Nephron progenitor cell (in vitro differentiated cells): Measurements from ENCODE around the gene EXOC1.

Experiments
- DNase-seq: peaks from one replicate; pipeline ENCODE4 v3.0.0; 2021
- H3K27ac Mint-ChIP-seq: 2 replicates; pipeline ENCODE4 v1.8.0; 2021; ENCODE audit warnings: mild to moderate bottlenecking, moderate library complexity, mixed read lengths
- H3K27me3 Mint-ChIP-seq: 2 replicates; pipeline ENCODE4 v1.8.0; 2021; ENCODE audit warnings: mild to moderate bottlenecking, low read depth, mixed read lengths; ENCODE audit not compliant: poor library complexity
- H3K36me3 Mint-ChIP-seq: 2 replicates; pipeline ENCODE4 v1.8.0; 2021; ENCODE audit warnings: low read depth, mixed read lengths
- H3K4me1 Mint-ChIP-seq: 2 replicates; pipeline ENCODE4 v1.8.0; 2021; ENCODE audit warnings: mixed read lengths
- H3K4me3 Mint-ChIP-seq: 2 replicates; pipeline ENCODE4 v1.8.0; 2021; ENCODE audit warnings: mild to moderate bottlenecking, moderate library complexity, mixed read lengths
- H3K9me3 Mint-ChIP-seq: 2 replicates; pipeline ENCODE4 v1.8.0; 2021; ENCODE audit warnings: mild to moderate bottlenecking, moderate library complexity, mixed read lengths
- TF ChIP-seq, protein P1 (sequence below): fragments of 200-600 bp; sonication (generic); IDR thresholded peaks from 2 replicates; pipeline ENCODE4 v1.5.0; 2021; ENCODE audit warnings: antibody characterized with exemption

The EXOC1 gene, protein sequence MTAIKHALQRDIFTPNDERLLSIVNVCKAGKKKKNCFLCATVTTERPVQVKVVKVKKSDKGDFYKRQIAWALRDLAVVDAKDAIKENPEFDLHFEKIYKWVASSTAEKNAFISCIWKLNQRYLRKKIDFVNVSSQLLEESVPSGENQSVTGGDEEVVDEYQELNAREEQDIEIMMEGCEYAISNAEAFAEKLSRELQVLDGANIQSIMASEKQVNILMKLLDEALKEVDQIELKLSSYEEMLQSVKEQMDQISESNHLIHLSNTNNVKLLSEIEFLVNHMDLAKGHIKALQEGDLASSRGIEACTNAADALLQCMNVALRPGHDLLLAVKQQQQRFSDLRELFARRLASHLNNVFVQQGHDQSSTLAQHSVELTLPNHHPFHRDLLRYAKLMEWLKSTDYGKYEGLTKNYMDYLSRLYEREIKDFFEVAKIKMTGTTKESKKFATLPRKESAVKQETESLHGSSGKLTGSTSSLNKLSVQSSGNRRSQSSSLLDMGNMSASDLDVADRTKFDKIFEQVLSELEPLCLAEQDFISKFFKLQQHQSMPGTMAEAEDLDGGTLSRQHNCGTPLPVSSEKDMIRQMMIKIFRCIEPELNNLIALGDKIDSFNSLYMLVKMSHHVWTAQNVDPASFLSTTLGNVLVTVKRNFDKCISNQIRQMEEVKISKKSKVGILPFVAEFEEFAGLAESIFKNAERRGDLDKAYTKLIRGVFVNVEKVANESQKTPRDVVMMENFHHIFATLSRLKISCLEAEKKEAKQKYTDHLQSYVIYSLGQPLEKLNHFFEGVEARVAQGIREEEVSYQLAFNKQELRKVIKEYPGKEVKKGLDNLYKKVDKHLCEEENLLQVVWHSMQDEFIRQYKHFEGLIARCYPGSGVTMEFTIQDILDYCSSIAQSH

DNA sequence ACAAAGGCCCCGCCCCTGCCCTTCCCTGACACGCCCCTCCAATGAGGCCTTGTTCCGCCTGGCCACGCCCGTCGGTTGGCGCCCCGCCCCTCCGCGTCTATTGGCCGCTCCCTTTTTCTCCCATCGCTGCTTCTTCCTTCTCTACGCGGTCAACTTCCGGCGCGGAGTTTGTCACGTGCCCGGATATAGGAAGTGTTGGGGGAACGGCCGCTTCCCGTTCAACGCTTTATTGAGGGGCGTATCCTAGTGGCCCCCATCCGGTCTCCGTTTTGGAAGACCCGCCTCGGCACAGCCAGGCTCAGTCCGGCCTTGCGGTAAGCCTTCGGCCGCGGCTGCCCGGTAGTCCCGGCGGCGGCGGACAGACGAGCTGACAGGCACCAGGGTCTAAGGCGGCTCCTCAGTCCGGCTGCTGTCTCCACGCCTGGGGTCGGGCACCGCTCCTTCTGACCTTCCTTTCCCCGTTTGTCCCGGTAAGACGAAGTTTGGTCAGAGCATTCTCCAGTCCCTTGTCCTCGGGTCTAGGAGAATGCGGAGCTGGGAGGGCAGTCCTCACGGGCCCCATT is at the start of gene EXOC1:
Gene EXOC1, plus strand, starts transcription at position 165 of the 563 bp plus-strand sequence. CDS start 4,676 bp downstream, outside the sequence.
- peak; percentile 98 for DNase-seq
- H3K36me3 Mint-ChIP-seq: peaks cover 18% of the 10 kb centered on the region
- peaks cover 24% of the 10 kb centered on the region for H3K9me3 Mint-ChIP-seq
- H3K27ac Mint-ChIP-seq: peak within 1 kb of the TSS; percentile 81
- H3K27me3 Mint-ChIP-seq: peaks cover 17% of the 10 kb centered on the region
- no peak within 1 kb of the TSS for H3K4me3 Mint-ChIP-seq
- TF ChIP-seq, protein P1, sequence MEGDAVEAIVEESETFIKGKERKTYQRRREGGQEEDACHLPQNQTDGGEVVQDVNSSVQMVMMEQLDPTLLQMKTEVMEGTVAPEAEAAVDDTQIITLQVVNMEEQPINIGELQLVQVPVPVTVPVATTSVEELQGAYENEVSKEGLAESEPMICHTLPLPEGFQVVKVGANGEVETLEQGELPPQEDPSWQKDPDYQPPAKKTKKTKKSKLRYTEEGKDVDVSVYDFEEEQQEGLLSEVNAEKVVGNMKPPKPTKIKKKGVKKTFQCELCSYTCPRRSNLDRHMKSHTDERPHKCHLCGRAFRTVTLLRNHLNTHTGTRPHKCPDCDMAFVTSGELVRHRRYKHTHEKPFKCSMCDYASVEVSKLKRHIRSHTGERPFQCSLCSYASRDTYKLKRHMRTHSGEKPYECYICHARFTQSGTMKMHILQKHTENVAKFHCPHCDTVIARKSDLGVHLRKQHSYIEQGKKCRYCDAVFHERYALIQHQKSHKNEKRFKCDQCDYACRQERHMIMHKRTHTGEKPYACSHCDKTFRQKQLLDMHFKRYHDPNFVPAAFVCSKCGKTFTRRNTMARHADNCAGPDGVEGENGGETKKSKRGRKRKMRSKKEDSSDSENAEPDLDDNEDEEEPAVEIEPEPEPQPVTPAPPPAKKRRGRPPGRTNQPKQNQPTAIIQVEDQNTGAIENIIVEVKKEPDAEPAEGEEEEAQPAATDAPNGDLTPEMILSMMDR: no peak
- no peaks in the 10 kb centered on the region for H3K4me1 Mint-ChIP-seq

DNA sequence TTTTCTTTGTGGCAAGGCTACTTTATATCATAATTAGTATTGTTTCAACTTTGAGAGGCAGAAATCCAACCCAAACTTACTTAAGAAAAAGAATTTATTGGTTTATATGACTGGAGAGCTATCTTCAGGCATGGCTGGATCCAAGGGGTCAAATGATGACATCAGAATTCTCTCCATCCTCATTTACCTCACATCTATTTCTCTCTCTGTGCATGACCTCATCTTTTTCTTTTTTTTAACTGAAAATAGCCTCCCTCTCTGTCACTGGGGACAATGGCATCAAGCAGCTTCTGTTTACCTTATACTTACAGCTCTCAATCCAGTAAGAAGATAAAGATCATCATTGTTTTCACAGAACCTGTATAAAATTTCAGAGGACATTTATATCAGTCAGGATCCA is 45.9 kb upstream of the EXOC1 start:
- Mint-ChIP-seq H3K4me3 (no peak overlapping the region), H3K27ac (no peak overlapping the region), H3K27me3 (peaks cover 7% of the 10 kb centered on the region), H3K4me1 (peaks cover 24% of the 10 kb centered on the region), H3K36me3 (no peaks in the 10 kb centered on the region), H3K9me3 (no peaks in the 10 kb centered on the region)
- DNase-seq: no peak
- TF ChIP-seq, protein P1: no peak

- peaks cover 7% of the 10 kb centered on the region for H3K27me3 Mint-ChIP-seq
- H3K4me3 Mint-ChIP-seq: no peak overlapping the region
- H3K4me1 Mint-ChIP-seq: peaks cover 24% of the 10 kb centered on the region
- no peaks in the 10 kb centered on the region for H3K9me3 Mint-ChIP-seq
- H3K36me3 Mint-ChIP-seq: no peaks in the 10 kb centered on the region
- TF ChIP-seq, protein P1: no peak
- DNase-seq: no peak
- H3K27ac Mint-ChIP-seq: no peak overlapping the region
Observed at GRCh38 chr4:55808186-55808585, 45.3 kb upstream of the EXOC1 start.

- H3K36me3 Mint-ChIP-seq: no peaks in the 10 kb centered on the region
- no peak overlapping the region for H3K27ac Mint-ChIP-seq
- H3K4me3 Mint-ChIP-seq: no peak overlapping the region
- no peaks in the 10 kb centered on the region for H3K9me3 Mint-ChIP-seq
- peaks cover 7% of the 10 kb centered on the region for H3K27me3 Mint-ChIP-seq
- peaks cover 24% of the 10 kb centered on the region for H3K4me1 Mint-ChIP-seq
- TF ChIP-seq, protein P1: no peak
- no peak for DNase-seq
Observed at GRCh38 chr4:55808632-55809031, 44.8 kb upstream of the EXOC1 start.

DNA sequence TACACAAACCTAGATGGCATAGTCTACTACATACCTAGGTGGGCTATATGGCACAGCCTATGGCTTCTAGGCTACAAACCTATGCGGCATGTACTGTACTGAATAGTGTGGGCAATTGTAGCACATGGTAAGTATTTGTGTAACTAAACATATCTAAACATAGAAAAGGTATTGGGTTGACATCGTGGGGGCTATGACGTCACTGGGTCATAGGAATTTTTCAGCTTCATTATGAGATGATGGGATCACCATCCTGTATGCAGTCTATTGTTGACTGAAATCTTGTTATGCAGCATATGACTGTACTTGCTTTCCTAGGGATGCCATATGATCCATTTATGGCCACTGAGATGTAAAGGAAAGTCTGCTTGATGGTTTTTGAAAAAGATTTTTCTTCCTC is 35.8 kb upstream of the EXOC1 start:
- Mint-ChIP-seq H3K4me1 (peaks cover 6% of the 10 kb centered on the region), H3K27ac (no peak overlapping the region), H3K9me3 (peaks cover 12% of the 10 kb centered on the region), H3K4me3 (no peak overlapping the region), H3K27me3 (no peaks in the 10 kb centered on the region), H3K36me3 (no peaks in the 10 kb centered on the region)
- no peak for DNase-seq
- TF ChIP-seq, protein P1: no peak
